GM06990 (cell line): Measurements from ENCODE around the gene GNAL.

Experiments used
- DNase-seq: peaks from one replicate; pipeline ENCODE4 v3.0.0-alpha.2; 2011; ENCODE audit not compliant: insufficient read length; ENCODE audit errors: extremely low read depth
- H3K27me3 ChIP-seq: replicated peaks from 2 replicates; pipeline ENCODE4 v1.6.0; 2011; ENCODE audit warnings: low read length; ENCODE audit not compliant: control insufficient read depth, insufficient read depth
- H3K36me3 ChIP-seq: 2 replicates; pipeline ENCODE4 v1.5.1; 2011; ENCODE audit warnings: low read length; ENCODE audit not compliant: control insufficient read depth, insufficient read depth
- H3K4me3 ChIP-seq: replicated peaks from 2 replicates; pipeline ENCODE4 v1.5.1; 2011; ENCODE audit warnings: low read depth, mild to moderate bottlenecking, control low read depth, low read length
- CTCF ChIP-seq: IDR thresholded peaks from 2 replicates; pipeline ENCODE4 v1.5.1; 2011; ENCODE audit warnings: low read length, control low read depth, mild to moderate bottlenecking, inconsistent platforms; ENCODE audit not compliant: insufficient read depth, poor library complexity, severe bottlenecking

The GNAL gene

DNA sequence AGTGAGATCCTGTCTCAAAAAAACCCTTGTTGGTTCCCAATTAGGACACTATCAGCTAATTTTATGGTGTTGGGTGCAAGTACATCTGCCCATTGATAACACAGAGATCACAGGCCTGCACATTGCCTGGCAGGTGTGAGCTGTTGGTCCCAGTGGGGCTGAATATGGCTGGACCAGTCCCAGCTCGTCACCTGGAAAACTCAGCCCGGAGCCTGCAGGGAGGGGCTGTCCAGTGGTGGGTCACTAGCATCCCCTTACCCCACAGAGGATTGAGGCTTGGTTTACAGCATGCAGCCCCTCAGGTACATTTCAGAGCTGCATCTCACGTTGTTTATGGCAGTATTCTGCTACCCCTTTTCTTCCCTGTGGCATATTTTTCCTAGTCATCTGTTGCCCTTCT, 121.3 kb downstream of the GNAL start:
- no peak for DNase-seq
- H3K27me3 ChIP-seq, result no peaks in the 10 kb centered on the region
- no peak for TF ChIP-seq CTCF
- no peak overlapping the region for H3K4me3 ChIP-seq
- no peaks in the 10 kb centered on the region for H3K36me3 ChIP-seq

DNA sequence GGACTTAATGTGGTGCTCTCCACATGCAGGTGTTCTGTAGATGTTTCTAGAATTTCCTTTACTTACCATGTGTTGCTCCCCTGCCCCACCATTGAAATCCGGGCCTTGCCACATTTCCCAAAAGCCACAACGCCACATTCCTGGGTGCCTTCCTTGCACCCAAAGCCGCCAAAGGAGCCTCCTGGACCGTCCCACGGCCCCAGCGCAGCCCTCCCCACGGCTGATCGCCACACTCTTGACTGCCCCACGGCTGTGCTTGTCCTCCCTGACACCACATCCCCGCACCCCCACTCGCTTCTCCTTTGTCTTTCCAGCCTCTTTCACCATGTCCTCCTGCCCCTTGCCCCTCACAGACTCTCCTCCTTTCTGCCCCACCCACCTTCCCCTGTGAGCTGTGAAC, 121.9 kb downstream of the GNAL start:
- no peaks in the 10 kb centered on the region for H3K27me3 ChIP-seq

GRCh38 chr18:11817229-11817628, 128.2 kb downstream of the GNAL start:
- Histone ChIP-seq H3K4me3 (no peak overlapping the region), H3K36me3 (no peaks in the 10 kb centered on the region), H3K27me3 (no peaks in the 10 kb centered on the region)
- TF ChIP-seq CTCF, result no peak
- DNase-seq, result no peak

More for the DNA sequence above, 121.9 kb downstream of the GNAL start:
- Histone ChIP-seq H3K4me3 (no peak overlapping the region), H3K36me3 (no peaks in the 10 kb centered on the region)
- no peak for DNase-seq
- no peak for TF ChIP-seq CTCF

DNA sequence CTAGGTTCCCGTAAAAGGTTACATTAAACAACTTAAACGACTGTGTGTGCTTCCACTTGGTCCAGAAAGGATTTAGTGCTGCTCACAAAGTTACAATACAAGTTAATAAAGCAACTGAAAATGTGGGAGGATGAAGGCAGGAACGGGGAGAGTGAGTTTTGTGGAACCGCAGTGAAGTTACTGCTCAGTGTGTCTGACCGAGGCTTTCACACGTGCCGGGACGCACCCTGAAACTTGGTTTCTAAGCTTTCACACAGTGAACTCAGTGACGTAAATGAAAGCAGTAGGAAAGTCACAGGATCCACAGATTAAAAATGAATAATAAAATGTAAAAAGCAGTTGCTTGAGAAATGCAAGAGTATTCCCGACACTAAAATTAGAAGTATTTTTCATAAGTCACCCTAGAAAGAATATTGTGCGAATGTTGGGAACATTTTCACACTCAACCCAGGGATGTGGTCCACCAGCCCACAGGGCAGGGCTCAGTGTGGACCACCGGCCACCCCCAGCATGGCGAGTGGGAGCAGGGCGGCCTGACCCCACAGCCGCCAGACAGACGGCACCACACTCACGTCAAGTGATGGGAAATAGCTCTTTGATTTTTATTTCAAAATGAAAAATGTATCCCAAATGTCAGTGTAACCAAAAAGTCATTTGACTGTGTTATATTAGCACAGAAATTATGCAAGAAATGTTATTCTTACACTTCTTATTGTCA, 129.6 kb downstream of the GNAL start:
- no peaks in the 10 kb centered on the region for H3K36me3 ChIP-seq
- no peak overlapping the region for H3K4me3 ChIP-seq
- no peaks in the 10 kb centered on the region for H3K27me3 ChIP-seq
- no peak for TF ChIP-seq CTCF
- no peak for DNase-seq

- DNase-seq, result no peak
These were observed 130.9 kb downstream of the GNAL start for GRCh38 chr18:11819938-11820337.

More at GRCh38 chr18:11819938-11820337, 130.9 kb downstream of the GNAL start:
- H3K27me3 ChIP-seq, result no peaks in the 10 kb centered on the region
- H3K36me3 ChIP-seq, result no peaks in the 10 kb centered on the region
- no peak overlapping the region for H3K4me3 ChIP-seq
- no peak for TF ChIP-seq CTCF
